ENCODE measurements around the gene RGS2.

Gene RGS2

GRCh38 chr1:192784397-192784796 is 24.4 kb upstream of the RGS2 start:
- Histone ChIP-seq H3K27ac (ENCODE audit: low read depth, low read length) (no peak overlapping the region), H3K79me2 (ENCODE audit: insufficient read depth, low read length) (no peaks in the 10 kb centered on the region), H3F3A (ENCODE audit: insufficient read depth) (no peaks in the 10 kb centered on the region), H3K4me2 (ENCODE audit: low read depth, low read length, poor library complexity, severe bottlenecking) (no peak overlapping the region), H3K9ac (ENCODE audit: low read length) (no peak overlapping the region), H2AFZ (ENCODE audit: low read depth, low read length, severe bottlenecking) (no peak overlapping the region), H3K4me3 (ENCODE audit: insufficient read depth, low read length, poor library complexity, severe bottlenecking) (no peak overlapping the region), H3K27me3 (ENCODE audit: low read length) (no peaks in the 10 kb centered on the region), H3K36me3 (ENCODE audit: low read length) (no peaks in the 10 kb centered on the region), H3K9me2 (replicated peaks; ENCODE audit: insufficient read depth, low read length) (no peaks in the 10 kb centered on the region), H4K20me1 (ENCODE audit: low read depth, low read length) (no peaks in the 10 kb centered on the region), H3K9me3 (ENCODE audit: insufficient read depth, low read length) (no peaks in the 10 kb centered on the region)
- TF ChIP-seq, protein P1, sequence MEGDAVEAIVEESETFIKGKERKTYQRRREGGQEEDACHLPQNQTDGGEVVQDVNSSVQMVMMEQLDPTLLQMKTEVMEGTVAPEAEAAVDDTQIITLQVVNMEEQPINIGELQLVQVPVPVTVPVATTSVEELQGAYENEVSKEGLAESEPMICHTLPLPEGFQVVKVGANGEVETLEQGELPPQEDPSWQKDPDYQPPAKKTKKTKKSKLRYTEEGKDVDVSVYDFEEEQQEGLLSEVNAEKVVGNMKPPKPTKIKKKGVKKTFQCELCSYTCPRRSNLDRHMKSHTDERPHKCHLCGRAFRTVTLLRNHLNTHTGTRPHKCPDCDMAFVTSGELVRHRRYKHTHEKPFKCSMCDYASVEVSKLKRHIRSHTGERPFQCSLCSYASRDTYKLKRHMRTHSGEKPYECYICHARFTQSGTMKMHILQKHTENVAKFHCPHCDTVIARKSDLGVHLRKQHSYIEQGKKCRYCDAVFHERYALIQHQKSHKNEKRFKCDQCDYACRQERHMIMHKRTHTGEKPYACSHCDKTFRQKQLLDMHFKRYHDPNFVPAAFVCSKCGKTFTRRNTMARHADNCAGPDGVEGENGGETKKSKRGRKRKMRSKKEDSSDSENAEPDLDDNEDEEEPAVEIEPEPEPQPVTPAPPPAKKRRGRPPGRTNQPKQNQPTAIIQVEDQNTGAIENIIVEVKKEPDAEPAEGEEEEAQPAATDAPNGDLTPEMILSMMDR (IDR thresholded peaks at IDR 0.05; ENCODE audit: insufficient read depth, low read length, poor library complexity, severe bottlenecking), result no peak
- no peak for TF ChIP-seq EZH2phosphoT487 (conservative IDR thresholded peaks at IDR 0.05; ENCODE audit: low read length)

DNA sequence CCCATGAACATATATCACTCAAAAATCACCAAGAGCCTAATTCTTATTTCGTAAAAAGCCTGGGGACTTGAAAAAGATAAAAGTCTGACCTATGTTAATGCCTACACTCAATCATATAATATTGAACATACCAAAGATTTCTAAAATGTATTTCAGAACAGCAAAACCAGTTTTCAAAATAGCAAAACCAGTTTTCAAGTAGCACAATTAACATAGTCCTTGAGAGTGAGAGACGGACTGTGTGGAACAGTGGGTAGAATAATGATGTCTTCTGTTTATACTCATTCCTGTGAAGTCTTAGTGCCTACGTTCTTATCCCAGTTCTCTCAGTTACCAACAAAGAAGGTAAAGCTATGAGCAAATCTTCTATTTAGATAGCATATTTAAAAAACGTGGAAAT is 22.3 kb upstream of the RGS2 start:
- H3K4me2 ChIP-seq (ENCODE audit: low read depth, low read length, poor library complexity, severe bottlenecking), result no peak overlapping the region
- no peaks in the 10 kb centered on the region for H3K9me3 ChIP-seq (ENCODE audit: insufficient read depth, low read length)
- no peak overlapping the region for H3K4me3 ChIP-seq (ENCODE audit: insufficient read depth, low read length, poor library complexity, severe bottlenecking)
- no peaks in the 10 kb centered on the region for H4K20me1 ChIP-seq (ENCODE audit: low read depth, low read length)
- no peaks in the 10 kb centered on the region for H3K79me2 ChIP-seq (ENCODE audit: insufficient read depth, low read length)
- no peak overlapping the region for H3K9ac ChIP-seq (ENCODE audit: low read length)
- no peaks in the 10 kb centered on the region for H3F3A ChIP-seq (ENCODE audit: insufficient read depth)
- TF ChIP-seq EZH2phosphoT487 (conservative IDR thresholded peaks at IDR 0.05; ENCODE audit: low read length), result no peak
- TF ChIP-seq, protein P1 (IDR thresholded peaks at IDR 0.05; ENCODE audit: insufficient read depth, low read length, poor library complexity, severe bottlenecking), result no peak
- no peak overlapping the region for H2AFZ ChIP-seq (ENCODE audit: low read depth, low read length, severe bottlenecking)
- H3K9me2 ChIP-seq (replicated peaks; ENCODE audit: insufficient read depth, low read length), result no peaks in the 10 kb centered on the region
- H3K27me3 ChIP-seq (ENCODE audit: low read length), result no peaks in the 10 kb centered on the region
- H3K27ac ChIP-seq (ENCODE audit: low read depth, low read length), result no peak overlapping the region
- H3K36me3 ChIP-seq (ENCODE audit: low read length), result no peaks in the 10 kb centered on the region

DNA sequence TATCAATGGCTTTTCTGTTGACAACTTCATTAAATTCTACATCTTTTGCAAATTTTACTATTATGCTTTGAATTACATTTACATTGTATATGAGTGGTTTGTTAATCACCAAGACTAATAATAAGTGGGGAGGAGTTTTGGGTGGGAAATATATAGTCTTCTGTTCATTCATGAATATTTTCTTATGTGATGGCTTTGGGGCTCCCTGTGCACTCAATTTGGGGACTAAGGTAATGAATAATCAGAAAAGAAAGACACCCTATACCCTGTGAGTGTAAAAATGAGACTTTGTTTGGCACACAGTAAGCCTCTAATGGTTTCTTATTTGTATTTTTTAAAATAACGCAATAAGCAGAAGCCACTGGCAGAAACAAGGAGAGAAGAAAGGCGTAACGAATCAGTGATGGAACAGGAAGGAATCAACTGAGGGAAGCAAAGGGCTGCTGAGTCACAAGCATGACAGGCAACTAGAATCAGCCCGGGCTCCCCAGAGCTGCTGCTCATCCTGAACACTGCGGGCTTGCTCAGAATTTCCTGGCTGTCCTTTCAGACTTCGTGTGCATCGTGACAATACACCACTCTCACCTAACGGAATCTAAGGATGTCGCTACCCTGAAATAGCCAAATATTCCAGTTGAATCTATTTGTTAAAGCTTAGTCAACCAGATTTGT is 20.8 kb upstream of the RGS2 start:
- H3K9me3 ChIP-seq (ENCODE audit: insufficient read depth, low read length), result no peaks in the 10 kb centered on the region
- H2AFZ ChIP-seq (ENCODE audit: low read depth, low read length, severe bottlenecking), result no peak overlapping the region
- H3K79me2 ChIP-seq (ENCODE audit: insufficient read depth, low read length), result no peaks in the 10 kb centered on the region
- no peaks in the 10 kb centered on the region for H3F3A ChIP-seq (ENCODE audit: insufficient read depth)
- no peaks in the 10 kb centered on the region for H3K9me2 ChIP-seq (replicated peaks; ENCODE audit: insufficient read depth, low read length)
- no peaks in the 10 kb centered on the region for H4K20me1 ChIP-seq (ENCODE audit: low read depth, low read length)
- no peak for TF ChIP-seq EZH2phosphoT487 (conservative IDR thresholded peaks at IDR 0.05; ENCODE audit: low read length)
- TF ChIP-seq, protein P1 (IDR thresholded peaks at IDR 0.05; ENCODE audit: insufficient read depth, low read length, poor library complexity, severe bottlenecking), result no peak
- H3K9ac ChIP-seq (ENCODE audit: low read length), result no peak overlapping the region
- H3K27me3 ChIP-seq (ENCODE audit: low read length), result no peaks in the 10 kb centered on the region
- no peaks in the 10 kb centered on the region for H3K36me3 ChIP-seq (ENCODE audit: low read length)
- H3K27ac ChIP-seq (ENCODE audit: low read depth, low read length), result no peak overlapping the region
- no peak overlapping the region for H3K4me3 ChIP-seq (ENCODE audit: insufficient read depth, low read length, poor library complexity, severe bottlenecking)
- H3K4me2 ChIP-seq (ENCODE audit: low read depth, low read length, poor library complexity, severe bottlenecking), result no peak overlapping the region
